Glomerular endothelial cell (primary cell): ENCODE results near the gene SORCS2. TPM values are rescaled to one million over a fixed set of nuclear protein-coding genes. Genes with fewer than 3 reads are reported as not detected.

ENCODE experiments used
- DNase-seq: peaks from one replicate; pipeline ENCODE4 v3.0.0-alpha.2; 2011; ENCODE audit warnings: low read depth, low spot score; ENCODE audit errors: extremely low read depth
- total RNA-seq: library from RNA; depleted of rRNA; stranded (reverse); fragments of >200 nt; gene quantifications from 2 replicates; pipeline ENCODE4 v1.2.3, GENCODE V29; 2015

SORCS2 gene
- total RNA-seq, 1 donor from 2014 or later, result 0.64 TPM

DNA sequence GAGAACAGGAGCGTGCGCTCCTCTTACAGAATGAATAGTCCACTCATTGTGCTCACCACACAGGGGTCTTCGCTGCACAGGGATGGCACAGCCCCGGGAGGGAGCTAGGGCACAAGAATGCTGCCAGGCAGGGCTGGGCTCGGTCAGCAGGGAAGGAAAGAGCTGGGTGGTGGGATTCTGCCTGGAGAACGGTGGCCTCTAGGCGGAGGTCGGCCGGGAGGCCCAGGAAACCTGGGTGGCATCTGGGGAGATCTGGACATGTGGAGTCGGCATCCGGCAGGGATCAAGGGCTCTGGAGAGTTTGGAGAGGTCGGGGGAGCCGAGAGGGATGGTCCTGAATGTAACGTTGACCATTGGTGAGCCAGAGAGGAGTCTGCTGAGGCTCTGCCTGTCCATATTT lies 288.9 kb downstream of the SORCS2 start:
- no peak for DNase-seq

DNA sequence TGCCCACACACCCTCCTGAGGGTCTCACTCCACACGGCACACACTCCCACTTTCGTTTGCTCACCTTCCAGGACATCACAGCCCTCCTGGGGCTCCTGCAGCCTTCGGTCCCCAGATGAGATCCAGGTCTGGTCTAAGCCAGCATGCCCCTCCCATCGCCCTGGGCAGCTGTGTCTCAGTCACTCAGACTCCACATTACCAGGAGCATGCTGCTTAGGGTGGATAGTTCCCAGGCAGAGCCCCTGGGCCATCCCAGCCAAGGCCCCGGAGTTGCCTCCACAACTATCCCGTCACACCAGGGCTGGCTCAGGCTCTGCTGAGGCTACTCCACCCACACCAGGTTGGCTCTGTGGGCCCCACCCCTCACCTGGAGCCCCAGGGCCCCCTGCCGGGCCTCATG lies 292.8 kb downstream of the SORCS2 start:
- no peak for DNase-seq

DNA sequence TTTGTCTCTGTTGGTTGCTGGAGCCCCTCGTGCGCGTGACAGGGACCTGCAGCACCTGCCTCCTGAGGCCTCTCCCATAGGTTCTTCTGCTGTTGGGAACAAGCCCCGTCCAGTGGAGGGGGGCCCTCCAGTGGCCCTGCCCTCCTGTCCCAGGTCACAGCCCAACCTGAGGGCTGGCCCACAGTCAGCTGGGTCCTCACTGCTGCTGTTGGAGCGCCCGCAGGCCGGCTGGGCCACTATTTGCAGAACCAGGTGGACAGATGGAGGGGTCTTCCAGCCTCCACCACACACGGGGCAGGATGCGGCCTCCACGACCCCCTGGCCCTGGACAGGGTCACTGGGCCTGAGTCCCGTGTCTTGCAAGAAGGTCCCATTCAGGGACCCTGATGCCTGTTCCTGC lies 293.8 kb downstream of the SORCS2 start:
- DNase-seq, result no peak

DNA sequence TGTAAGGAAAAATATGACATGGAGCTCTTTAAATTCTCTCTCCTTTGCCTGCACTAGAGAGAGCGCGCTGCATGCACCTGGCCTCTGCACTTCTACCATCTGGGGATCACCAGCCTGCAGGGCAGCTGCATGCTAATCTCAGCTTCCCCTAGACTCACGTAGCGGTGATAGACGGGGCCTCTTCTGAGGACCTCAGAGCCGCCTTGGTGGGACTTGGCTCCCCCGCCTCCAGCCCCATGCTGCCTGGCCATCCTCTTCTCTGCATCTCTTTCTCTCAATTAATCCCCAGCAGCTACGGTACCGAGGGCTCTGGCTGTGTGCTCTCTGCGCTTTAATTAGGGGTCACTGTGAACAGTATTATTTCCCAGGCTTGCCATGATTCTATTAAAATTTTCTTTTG lies 295.2 kb downstream of the SORCS2 start:
- no peak for DNase-seq

DNA sequence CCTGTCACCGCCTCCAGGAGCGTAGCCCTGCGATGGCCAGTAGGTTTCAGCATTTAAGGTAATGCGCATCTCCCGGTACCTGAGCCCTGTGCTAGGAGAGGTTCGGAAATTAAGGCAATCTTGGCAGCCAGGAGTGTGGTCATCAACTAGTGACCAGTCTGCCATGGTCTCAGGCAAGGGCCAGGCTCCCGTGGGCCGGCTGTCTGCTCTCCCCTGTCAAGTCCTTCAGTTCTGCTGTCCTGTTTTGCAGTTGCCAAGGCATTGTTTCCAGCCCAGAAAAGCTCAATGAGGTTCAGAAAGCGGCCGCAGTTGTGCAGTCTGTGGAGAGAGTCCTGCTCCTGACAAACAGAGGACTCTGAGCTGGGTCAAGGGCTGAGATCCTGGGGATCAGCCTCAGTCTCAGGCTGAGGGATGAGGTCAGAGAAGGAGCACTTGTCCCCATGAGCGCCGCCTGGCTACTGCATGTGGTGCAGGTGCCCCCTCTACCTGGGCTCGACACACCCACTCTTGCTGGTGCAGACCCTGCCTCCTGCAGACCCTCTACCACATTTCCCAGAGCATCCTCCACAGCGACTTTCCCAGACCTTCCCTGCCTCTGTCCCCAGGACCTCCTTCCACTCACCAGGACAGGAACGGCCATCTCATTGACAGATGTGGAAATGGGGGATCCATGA lies 295.8 kb downstream of the SORCS2 start:
- no peak for DNase-seq

DNA sequence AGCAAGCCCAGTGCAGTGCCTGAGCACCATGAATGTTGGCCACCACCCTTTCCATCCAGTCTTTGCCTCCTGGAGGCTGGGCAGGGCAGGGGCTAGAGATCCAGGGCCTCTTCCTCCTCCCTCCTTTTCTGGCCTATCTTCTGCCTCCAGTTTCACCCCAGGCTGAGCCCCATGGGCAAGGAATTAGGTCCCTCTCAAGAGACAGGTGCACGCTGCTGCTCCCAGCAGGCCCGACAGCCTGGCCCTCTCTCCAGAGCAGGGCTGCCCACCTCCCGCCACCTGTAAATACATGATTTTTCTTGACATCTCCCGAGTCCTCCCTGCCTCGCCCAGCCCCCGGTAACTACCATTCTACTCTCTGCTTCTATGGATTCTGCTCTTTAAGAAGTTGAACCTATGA lies 299.6 kb downstream of the SORCS2 start:
- DNase-seq, result no peak

DNA sequence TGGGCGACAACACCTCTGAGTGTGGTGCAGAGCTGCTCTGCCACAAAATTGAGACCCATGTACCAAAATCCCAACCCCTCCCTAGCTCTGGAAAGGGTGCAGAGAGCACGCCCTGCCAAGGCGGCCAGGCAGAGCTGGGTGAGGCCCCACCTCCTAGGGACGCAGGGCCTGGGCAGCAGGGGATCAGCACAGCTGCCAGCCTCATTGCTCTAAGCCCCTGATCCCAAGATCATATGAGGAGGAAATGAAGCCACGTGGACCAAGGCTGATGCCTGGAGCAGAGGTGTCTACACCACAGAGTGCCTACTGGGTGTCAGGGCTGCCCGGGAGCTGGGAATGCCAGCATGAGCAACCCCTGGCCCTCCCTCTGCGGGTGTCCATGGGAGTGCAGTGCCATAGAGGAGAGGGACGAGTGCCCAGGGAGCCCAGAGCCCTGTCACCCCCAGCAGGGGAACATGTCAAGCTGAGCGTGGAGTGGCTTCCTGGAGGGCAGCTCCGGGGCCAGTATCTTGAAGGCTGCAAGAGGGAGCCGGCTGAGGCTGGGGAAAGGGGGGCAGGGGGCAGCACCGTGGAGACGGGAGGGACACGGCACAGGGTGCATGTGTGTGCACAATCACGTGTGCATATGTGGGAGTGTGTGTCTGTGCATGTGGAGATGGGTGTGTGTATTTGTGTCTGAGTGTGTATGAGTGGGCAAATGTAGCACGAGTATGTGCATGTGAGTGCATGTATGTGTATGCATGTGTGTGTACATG lies 306.3 kb downstream of the SORCS2 start:
- DNase-seq, result no peak

DNA sequence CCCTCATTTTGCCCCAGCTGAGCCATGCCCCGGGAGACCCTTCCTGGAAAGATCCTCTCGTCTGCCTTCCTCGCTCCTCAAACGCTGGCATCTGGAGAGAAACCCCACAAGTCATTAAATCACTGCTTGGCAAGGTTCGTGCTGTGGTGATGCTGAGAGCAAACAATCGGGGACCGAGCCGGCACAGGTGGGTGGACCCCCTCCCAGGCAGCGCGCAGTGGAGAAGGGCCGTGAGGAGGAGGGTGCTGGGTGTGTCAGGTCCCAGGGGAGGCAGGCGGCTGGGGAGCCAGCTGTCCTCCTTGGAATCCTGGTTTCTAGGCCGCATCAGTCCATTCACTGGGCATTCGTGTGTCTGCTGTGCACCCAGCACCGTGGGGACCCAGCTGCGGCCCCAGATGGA lies 307.3 kb downstream of the SORCS2 start:
- DNase-seq, result no peak

DNA sequence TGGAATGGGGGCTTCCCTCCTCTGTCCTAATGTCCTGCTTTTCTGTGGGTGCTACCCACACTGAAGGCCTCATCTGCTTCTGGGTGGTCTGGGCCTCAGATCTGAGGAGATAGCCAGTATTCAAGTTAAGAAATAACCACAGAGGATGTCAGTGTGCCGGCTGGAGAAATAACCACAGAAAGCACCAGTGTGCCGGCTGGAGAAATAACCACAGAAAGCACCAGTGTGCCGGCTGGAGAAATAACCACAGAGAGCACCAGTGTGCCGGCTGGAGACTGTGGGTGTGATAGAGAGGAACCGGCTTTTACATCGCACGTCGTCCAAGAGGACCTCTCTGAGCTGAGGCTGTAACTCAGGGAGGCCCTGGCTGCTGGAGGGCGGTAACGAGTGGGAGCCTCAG lies 308.1 kb downstream of the SORCS2 start:
- no peak for DNase-seq

DNA sequence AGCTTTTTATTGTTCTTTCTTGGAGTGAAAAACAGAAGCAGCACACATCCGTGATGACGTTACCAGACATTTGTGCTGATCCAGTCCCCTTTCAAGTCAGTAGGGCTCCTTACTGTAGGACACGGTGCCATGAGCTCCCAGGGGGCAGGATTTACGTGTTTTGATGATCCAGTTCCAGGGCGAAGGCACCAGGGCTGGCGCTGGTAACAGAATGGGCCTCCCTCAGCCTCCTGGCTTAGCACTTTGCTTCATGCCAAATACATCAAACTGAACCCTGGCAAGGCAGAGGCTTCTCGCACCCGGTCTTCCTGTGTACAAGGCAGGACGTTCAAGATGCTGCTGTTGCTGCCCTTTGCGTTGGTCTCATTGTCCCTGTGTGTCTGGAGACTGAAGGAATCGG lies 309.0 kb downstream of the SORCS2 start:
- DNase-seq, result no peak

DNA sequence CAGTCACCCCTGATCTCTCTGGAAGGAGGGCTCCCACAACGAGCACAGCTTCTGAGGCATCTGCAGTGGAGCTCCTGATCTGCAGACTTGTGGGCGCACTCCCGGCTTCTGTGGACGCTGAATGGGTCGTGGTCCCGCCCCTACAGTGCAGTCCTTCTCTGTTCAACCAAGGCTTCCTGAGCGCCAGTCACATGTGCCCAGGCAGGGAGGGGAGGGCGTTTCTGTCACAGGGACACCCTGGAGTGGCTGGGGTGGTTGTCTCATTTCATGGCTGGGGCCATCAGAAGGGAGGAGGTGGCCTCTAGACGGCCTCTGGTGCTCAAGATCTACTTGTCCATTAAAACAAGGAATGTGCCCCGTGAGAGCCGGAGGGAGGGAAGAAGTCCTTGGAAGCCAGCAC lies 309.5 kb downstream of the SORCS2 start:
- no peak for DNase-seq

DNA sequence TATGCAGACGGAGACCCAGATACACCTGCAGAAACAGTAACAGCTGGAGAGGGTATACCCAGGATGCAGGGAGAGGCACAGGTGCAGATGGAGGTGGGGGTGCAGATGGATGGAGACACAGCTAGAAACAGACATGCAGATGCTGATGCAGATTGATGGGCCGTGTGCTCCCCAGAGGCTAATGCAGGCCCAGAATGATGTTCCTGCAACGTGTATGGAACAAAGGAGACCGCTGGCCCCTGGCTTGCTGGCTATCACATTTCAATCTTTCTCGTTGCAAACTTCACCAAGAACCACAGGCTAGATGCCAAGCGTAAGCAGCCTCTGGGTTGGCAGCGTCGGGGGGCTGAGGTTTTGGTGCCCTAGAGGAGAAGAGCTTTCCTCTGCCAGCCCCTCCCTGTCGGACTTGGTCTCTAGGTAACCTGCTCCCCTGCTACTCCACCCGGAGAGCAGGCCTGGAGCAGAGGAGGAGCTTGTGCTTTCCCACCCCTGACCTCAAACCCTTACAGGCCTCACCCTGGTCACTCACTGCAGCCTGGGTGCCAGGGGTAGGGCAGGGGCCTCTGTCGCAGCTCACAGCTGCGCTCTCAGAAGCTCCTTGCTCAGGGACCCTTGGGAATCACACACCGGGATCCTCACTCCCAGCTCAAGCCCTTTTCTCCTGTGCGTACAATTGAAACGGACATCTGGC lies 311.4 kb downstream of the SORCS2 start:
- no peak for DNase-seq

DNA sequence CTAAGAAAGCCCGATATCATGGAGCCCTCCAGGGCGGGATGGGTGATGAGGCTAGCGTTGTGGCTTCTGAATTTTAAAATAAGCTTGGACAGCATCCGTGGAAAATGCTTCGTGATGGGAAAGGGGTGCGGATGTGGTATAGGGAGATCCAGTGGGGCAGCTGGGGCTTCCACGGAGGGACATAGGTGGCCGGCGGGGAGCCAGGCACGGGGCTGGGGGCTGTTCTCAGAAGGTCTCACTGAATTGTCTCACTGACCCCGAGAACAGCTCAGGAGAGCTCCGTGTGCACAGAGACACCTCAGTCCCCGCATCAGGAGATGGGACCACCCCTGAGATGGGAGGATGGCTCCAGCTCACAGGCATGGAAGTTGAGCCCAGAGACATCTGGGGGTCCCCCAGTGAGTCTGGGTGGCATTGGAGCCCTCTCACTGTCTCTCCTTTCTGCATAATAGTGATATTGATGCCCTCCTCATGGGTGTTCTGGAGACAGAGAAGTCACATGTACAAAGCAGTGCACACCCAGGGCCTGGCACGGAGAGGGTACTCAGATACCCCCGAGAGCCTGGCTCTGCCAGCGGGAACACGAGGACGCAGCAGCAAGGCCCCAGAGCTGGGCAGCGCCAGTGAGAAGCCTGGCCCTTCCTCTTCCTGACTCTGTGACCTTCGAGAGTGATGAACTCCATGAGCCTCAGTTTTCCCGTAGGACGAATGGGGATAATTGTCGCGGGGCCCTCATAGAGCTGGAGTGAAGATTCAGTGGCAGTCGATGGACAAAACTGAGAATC lies 313.0 kb downstream of the SORCS2 start:
- DNase-seq, result no peak

DNA sequence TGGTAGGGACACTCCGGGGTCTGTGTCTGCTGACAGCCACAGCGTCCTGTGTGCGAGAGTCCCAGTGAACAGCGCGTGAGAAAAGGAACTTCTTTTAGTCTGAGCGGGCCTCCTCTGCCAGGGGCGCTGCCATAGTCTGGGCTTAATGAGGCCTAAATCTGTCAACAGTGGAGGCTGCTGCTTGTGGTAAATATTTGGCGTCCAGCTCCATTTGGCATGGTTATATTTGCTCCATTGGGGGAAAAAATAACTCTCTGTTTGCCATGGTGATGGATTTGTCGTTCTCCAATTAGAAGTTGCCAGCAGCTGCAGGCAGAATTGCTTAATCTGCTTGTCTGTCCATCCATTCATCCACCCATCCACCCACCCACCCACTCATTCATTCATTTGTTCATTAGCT lies 313.8 kb downstream of the SORCS2 start:
- DNase-seq, result no peak

DNA sequence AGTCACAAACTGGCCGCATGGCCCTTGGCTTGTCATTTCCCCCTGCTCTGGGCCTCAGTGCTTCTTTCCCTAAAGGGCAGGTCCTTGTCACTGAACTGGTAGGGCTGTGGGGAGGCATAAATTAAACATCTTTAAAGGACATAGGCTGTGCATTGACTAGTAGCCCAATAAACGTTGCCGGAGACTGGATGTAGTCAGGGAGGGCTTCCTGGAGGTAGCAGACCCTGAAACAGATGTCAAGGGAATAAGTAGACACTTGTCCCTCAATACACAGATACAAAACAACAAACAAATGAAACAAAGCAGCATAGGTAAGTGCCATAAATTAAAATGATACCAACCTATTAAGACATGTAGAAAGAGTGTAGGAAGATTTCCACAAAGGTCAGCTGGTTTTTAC lies 314.2 kb downstream of the SORCS2 start:
- DNase-seq, result no peak

DNA sequence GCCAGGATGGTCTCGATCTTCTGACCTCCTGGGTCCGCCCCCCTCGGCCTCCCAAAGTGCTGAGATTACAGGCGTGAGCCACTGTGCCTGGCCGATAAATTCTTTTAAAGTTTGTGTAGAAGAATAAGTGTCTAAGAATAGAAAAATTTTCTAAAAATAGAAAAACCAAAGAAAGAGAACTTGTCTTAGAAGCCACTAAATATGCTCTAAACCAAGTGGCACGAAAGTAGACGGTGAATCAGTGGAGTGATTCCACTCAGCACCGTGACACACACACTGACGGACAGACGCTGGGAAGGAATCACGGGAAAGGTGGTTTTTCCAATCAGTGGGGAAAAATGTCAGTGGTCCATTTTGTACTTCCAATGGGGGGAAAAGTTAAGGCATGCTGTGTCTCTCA lies 315.0 kb downstream of the SORCS2 start:
- no peak for DNase-seq

DNA sequence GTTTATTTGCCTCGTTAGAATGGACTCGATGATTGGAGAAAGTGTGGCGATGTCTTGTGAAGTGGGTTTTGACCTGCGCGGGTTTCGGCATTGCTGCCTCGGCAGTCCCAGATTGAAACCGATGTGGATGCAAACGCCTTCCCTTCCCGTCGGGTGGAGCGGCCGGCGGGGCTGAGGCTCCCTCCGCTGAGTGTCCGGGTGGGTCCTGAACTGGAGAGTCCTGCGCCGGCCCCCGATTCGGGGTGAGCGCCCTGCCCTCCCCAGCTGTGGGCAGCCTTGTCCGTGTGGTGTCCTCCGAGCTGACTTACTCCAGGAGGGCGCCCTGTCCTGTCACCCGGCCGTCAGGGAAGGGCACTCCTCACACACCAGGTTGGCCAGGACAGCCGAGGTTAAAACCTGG lies 317.7 kb downstream of the SORCS2 start:
- no peak for DNase-seq

DNA sequence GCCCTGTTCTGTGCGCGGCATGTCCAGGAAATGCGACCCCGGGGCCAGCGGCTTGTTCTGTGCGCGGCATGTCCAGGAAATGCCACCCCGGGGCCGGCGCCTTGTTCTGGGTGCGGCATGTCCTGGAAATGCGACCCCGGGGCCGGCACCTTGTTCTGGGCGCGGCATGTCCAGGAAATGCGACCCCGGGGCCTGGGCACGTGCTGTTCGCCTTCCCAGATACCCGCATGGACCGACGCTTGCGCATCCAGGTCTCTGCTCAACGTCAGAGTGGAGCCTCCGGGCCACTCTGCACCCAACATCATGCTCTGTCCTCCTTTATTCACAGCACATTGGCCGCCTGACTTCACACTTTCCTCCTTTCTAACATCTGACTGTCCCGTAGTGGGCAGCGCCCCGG lies 318.2 kb downstream of the SORCS2 start:
- no peak for DNase-seq

DNA sequence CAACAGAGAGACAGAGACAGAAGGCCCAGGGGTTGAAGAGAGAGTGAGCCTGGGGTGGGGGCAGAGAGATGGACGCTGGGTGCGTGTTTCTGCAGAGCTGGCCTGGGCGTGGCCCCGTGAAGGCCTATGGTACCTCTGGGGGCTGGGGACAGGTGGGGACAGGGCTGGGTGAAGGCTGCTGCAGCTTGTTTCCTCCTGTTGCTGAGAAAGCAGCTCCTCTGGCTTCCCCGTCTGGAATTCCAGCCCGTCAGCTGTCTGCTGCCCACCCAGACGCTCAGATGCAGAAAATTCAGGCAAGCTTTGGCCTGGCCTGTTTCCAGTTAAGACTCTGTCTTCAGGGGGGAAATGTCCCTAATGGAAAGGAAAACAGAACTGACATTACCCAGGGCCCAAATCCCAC lies 319.2 kb downstream of the SORCS2 start:
- no peak for DNase-seq

DNA sequence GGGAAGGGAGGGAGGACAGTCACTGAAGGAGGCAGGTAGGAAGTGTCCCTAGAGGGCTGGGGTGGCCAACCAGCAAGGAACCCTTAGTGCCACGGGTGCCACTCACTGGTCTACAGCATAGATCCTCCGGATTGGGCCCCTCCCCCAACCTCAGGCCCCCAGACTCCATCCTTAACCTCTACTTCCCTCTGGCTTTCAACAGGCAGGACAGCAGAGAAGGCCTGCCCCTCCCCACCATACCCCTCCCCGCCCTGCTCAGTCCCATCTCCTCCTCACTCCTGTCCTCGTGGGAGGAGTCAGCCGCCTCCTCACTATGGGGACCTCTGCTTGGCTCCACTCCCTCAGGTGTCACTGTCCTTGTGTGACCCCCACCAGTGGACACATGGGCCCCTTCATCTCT lies 320.1 kb downstream of the SORCS2 start:
- DNase-seq, result no peak

DNA sequence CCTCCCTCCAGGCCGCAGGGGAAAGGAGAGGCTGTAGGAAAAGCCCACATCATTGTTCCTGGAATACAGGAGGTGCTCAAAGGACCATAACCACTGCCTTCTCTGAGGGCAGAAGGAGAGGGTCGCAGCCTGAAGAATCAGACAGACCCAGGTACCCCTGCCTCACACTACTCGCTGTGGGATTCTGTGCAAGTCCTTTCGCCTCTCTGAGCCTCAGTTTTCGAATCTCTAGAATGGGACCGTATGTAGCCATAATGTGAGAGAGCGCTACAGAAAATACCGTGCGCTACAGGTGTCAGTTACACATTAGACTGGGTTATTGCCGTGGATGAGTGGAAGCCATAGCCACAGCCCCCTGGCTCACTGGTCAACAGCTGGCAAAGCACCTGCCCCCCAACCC lies 320.6 kb downstream of the SORCS2 start:
- DNase-seq, result no peak
